MG63 (cell line): ENCODE measurements around the gene UBXN2A. TPM values are rescaled to one million over a fixed set of nuclear protein-coding genes. Genes with fewer than 3 reads are reported as not detected.
"Not testable (repeated sequence)": the region's sequence is repeated elsewhere in the genome, so short reads cannot be mapped to it uniquely, and the experiment has no call there.

Source experiments
- DNase-seq: peaks from one replicate; pipeline ENCODE4 v3.0.0-alpha.2; 2020
- H3K27me3 ChIP-seq: fragments of 250-450 bp; sonication (Bioruptor Pico); 2 replicates; pipeline ENCODE4 v1.5.1; 2020; ENCODE audit warnings: mild to moderate bottlenecking, moderate library complexity
- H3K36me3 ChIP-seq: fragments of 250-450 bp; sonication (Bioruptor Pico); 2 replicates; pipeline ENCODE4 v1.5.1; 2020; ENCODE audit warnings: mild to moderate bottlenecking, moderate library complexity
- H3K4me3 ChIP-seq: fragments of 250-450 bp; sonication (Bioruptor Pico); 2 replicates; pipeline ENCODE4 v1.5.1; 2020; ENCODE audit warnings: mild to moderate bottlenecking, moderate library complexity
- H3K9me3 ChIP-seq: fragments of 250-450 bp; sonication (Bioruptor Pico); 2 replicates; pipeline ENCODE4 v1.5.1; 2020; ENCODE audit warnings: mild to moderate bottlenecking, moderate library complexity
- total RNA-seq: library from RNA; depleted of rRNA; stranded (reverse); fragments of >200 nt; shearing (Covaris generic); gene quantifications from 2 replicates; pipeline ENCODE4 v1.2.3, GENCODE V29; 2014; ENCODE audit warnings: low replicate concordance

The UBXN2A gene
- total RNA-seq, 1 experiment from 2014 or later, result 16.0 TPM

GRCh38 chr2:24018241-24018640 is 78.0 kb downstream of the UBXN2A start:
- no peaks in the 10 kb centered on the region for H3K27me3 ChIP-seq
- peaks cover 3% of the 10 kb centered on the region; the same call in 1 of the 2 replicates for H3K36me3 ChIP-seq
- H3K9me3 ChIP-seq, result no peaks in the 10 kb centered on the region
- no peak overlapping the region for H3K4me3 ChIP-seq
- no peak for DNase-seq

- Histone ChIP-seq H3K9me3 (no peaks in the 10 kb centered on the region), H3K27me3 (no peaks in the 10 kb centered on the region), H3K36me3 (peaks cover 6% of the 10 kb centered on the region), H3K4me3 (no peak overlapping the region)
- DNase-seq, result no peak
These were observed 79.5 kb downstream of the UBXN2A start for GRCh38 chr2:24019729-24020128.

GRCh38 chr2:24020244-24020643 is 80.0 kb downstream of the UBXN2A start:
- DNase-seq, result no peak
- H3K36me3 ChIP-seq, result peaks cover 7% of the 10 kb centered on the region
- no peaks in the 10 kb centered on the region for H3K27me3 ChIP-seq
- H3K9me3 ChIP-seq, result no peaks in the 10 kb centered on the region
- no peak overlapping the region for H3K4me3 ChIP-seq

- no peak overlapping the region for H3K4me3 ChIP-seq
- DNase-seq, result peak; percentile 27
- H3K9me3 ChIP-seq, result no peaks in the 10 kb centered on the region
- peaks cover 9% of the 10 kb centered on the region for H3K36me3 ChIP-seq
- no peaks in the 10 kb centered on the region for H3K27me3 ChIP-seq
These were observed 81.1 kb downstream of the UBXN2A start for GRCh38 chr2:24021122-24021998.

GRCh38 chr2:24022324-24022974 is 82.2 kb downstream of the UBXN2A start:
- no peak overlapping the region for H3K4me3 ChIP-seq
- DNase-seq, result no peak
- H3K36me3 ChIP-seq, result peaks cover 13% of the 10 kb centered on the region
- no peaks in the 10 kb centered on the region for H3K27me3 ChIP-seq
- no peaks in the 10 kb centered on the region for H3K9me3 ChIP-seq

DNA sequence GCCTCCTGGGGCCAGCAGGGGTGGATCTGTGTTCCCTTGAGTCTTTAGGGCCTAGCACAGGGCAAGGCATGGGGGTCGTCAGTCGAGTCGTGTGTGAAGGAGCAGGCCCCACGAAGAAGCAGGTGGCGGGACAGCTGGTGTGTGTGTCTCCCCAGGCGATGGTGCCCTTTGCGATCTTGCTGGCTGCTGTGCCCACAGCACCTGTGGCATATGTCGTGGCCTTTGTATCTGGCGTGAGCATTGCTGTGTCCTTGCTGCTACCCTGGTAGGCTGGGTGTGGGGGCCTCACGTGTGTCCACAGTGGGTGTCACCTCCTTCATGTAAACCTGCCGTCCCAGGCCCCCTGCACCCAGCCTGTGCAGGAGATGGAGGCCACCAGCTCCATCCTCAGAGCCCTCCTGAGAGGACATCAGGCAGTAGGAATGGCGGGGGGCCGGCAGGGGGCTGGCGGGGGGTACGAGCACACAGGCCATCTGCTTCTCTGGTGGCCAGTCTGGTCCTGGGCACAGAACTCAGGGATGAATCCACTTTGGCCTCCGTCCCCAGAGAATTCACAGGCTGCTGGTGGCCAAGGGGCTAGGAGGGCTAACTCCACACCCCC is 82.8 kb downstream of the UBXN2A start:
- peaks cover 13% of the 10 kb centered on the region for H3K36me3 ChIP-seq
- no peak for DNase-seq
- H3K27me3 ChIP-seq, result no peaks in the 10 kb centered on the region
- H3K9me3 ChIP-seq, result no peaks in the 10 kb centered on the region
- H3K4me3 ChIP-seq, result no peak overlapping the region

DNA sequence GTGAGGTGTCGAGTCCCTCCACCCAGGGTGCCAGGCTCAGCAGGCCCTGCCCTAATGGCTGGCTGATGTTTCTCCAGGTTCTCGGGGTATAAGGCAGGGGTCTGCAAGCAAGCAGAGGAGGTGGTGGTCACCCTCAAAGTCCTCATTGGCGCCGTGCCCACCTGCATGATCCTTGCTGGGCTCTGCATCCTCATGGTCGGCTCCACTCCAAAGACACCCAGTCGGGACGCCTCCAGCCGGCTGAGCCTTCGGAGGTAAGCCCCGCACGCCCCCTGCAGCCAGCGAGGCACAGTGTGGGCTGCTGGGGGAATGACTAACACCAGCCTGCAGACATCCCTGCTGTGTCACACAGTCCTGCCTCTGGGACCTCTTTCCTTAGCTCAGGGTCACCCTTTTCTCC is 83.8 kb downstream of the UBXN2A start:
- Histone ChIP-seq H3K9me3 (no peaks in the 10 kb centered on the region), H3K4me3 (no peak overlapping the region), H3K27me3 (no peaks in the 10 kb centered on the region), H3K36me3 (peaks cover 17% of the 10 kb centered on the region)
- DNase-seq, result no peak

DNA sequence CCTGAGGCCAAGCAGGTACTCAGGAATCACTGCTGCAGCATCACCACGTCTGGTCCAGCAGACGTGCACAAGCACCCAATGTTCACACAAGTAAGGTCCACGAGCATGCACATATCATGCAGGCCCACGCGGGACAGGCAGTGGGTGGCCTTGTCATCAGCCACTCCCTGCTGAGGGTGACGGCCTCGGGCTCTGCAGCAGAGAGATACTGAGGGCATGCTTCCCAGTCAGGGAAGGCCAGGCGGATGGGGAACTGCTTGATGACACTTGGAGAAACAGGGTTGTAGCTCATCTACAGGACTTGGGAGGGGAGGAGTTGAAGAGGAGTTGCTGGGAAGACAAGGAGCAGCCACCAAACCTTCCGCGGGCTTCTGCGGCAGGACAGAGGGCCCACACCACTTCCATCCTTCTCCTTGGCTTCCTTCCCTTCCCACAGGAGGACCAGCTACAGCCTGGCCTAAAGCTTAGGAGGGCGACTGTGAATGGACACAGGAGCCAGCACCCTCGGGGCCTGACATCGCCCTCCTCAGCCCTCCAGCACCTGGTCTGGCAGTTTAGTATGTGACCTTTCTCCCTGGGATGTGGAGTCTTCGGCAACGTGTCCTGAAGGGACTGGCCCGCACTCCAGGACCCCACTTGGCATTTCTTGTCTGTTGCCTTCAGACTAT is 84.9 kb downstream of the UBXN2A start:
- H3K9me3 ChIP-seq, result no peaks in the 10 kb centered on the region
- H3K36me3 ChIP-seq, result peaks cover 28% of the 10 kb centered on the region
- no peak for DNase-seq
- no peaks in the 10 kb centered on the region for H3K27me3 ChIP-seq
- H3K4me3 ChIP-seq, result no peak overlapping the region

- Histone ChIP-seq H3K9me3 (no peaks in the 10 kb centered on the region), H3K36me3 (peaks cover 34% of the 10 kb centered on the region)
- DNase-seq, result no peak
These were observed 86.0 kb downstream of the UBXN2A start for GRCh38 chr2:24026233-24026632.

GRCh38 chr2:24038786-24039499 is 98.7 kb downstream of the UBXN2A start:
- Histone ChIP-seq H3K27me3 (no peaks in the 10 kb centered on the region), H3K4me3 (no peak overlapping the region), H3K9me3 (no peaks in the 10 kb centered on the region), H3K36me3 (peaks cover 30% of the 10 kb centered on the region)
- no peak for DNase-seq

More at GRCh38 chr2:24026233-24026632, 86.0 kb downstream of the UBXN2A start:
- Histone ChIP-seq H3K4me3 (no peak overlapping the region), H3K27me3 (no peaks in the 10 kb centered on the region)

DNA sequence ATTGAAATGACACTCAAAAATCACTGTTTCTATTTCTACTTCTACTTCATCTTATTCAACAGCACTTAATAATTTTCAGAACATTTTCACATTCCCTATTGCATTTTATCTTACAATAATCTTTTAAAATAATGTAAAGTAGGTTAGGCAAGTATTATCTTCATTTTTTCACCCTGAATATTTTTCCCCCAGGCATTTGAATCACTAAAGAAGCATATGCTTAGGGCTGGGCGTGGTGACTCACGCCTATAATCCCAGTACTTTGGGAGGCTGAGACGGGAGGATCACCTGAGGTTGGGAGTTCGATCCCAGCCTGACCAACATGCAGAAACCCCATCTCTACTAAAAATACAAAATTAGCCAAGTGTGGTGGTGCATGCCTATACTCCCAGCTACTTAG is 100.2 kb downstream of the UBXN2A start:
- H3K9me3 ChIP-seq, result no peaks in the 10 kb centered on the region
- DNase-seq, result no peak
- no peaks in the 10 kb centered on the region for H3K27me3 ChIP-seq
- H3K4me3 ChIP-seq, result no peak overlapping the region
- H3K36me3 ChIP-seq, result peaks cover 33% of the 10 kb centered on the region

DNA sequence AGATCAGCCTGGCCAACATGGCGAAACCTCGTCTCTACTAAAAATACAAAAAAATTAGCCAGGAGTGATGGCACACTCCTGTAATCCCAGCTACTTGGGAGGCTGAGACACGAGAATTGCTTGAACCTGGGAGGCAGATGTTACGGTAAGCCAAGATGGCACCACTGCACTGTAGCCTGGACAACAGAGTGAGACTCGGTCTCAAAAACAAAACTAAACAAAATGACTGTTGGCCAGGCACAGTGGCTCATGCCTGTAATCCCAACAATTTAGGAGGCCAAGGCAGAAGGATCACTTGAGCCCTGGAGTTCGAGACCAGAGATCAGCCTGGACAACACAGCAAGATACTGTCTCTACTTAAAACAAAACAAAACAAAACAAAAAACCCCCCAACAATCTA is 102.9 kb downstream of the UBXN2A start:
- H3K9me3 ChIP-seq, H3K27me3 ChIP-seq, H3K4me3 ChIP-seq, DNase-seq: not testable (repeated sequence)
- peaks cover 23% of the 10 kb centered on the region for H3K36me3 ChIP-seq

DNA sequence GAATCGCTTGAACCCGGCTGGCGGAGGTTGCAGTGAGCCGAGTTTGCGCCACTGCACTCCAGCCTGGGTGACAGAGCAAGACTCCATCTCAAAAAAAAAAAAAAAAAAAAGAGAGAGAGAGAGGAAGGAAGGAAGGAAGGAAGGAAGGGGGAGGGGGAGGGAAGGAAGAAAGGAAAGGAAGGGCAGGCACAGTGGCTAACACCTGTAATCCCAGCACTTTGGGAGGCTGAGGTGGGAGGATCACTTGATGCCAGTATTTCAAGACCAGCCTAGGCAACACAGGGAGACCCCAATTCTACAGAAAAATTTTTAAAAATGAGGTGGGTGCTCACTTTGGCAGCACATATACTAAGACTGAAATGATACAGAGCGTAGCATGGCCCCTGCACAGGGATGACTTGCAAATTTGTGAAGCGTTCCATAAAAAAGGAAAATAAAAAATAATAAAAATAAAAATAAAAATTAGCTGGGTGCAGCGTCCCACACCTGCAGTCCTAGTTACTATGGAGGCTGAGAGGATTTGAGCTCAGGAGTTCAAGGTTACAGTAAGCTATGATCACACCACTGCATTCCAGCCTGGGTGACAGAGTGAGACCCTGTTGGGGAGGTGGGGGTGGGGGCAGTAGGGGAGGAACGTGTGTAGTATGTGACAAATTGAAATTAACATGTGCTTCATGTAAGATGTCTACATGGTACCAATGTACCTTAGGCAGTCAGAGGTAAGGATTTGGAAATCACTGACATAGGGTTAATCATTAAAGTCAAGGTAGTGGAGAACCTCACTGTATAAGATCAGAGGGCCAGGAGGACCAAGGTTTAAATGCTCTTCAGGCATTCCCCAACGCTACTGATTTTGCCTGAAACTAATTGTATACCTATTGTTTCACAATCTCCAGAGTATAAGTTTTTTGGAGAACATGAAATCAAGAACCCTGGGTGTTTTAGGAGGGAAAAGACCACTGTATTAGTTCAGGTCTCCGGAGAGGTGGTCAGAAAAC is 105.5 kb downstream of the UBXN2A start:
- DNase-seq, result no peak
- Histone ChIP-seq H3K27me3 (no peaks in the 10 kb centered on the region), H3K9me3 (no peaks in the 10 kb centered on the region), H3K36me3 (peaks cover 6% of the 10 kb centered on the region), H3K4me3 (peak overlapping the region; percentile 78)

GRCh38 chr2:24046599-24046929 is 106.3 kb downstream of the UBXN2A start:
- Histone ChIP-seq H3K36me3 (peaks cover 6% of the 10 kb centered on the region), H3K9me3 (no peaks in the 10 kb centered on the region), H3K4me3 (peak overlapping the region; percentile 78), H3K27me3 (no peaks in the 10 kb centered on the region)
- no peak for DNase-seq

DNA sequence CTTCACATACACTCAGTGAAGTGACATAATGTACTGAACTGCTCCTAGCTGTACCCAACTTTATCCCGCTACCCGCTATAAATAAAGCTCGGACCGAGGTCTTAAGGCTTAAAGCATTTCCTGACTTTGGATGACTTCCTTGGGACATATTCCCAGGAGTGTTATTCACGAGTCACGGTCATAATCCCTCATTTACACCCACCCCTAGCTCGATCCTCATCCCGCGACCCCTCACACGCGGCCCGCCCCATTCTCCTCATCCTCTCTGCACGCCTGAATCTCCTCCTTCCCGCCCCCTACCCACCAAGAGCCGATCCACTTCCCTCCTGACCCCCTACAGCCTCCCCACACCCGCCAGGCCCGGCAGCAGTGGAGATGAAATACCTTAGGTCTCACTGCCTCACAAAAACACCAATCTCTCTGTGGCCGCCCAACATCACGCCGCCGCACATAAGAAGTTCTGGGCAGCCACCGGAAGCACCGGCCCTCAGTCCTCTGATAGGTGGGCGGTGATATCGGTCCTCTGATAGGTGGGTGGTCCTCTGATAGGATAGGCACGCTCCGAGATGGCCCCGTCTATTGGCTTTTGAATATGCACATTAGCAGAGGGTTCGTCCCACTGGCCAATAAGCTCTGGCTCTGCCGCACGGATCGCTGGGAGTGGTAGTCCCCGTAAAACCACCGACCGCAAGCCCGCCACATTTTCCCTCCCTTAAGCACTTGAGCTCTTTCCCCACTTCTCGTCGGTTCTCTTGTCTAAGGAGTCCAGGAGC is 106.9 kb downstream of the UBXN2A start, which contains the start of gene WDCP:
WDCP (minus strand) TSS at position 462 of the 773 bp plus-strand sequence. CDS start 7,897 bp downstream, outside the sequence.
- peak; percentile 98 for DNase-seq
- Histone ChIP-seq H3K4me3 (peak within 1 kb of the TSS; percentile 78), H3K27me3 (no peaks in the 10 kb centered on the region), H3K9me3 (no peaks in the 10 kb centered on the region), H3K36me3 (peaks cover 6% of the 10 kb centered on the region)
